Chondrocyte (in vitro differentiated cells): ENCODE measurements around the gene PKP2. TPM values are rescaled to one million over a fixed set of nuclear protein-coding genes. Genes with fewer than 3 reads are reported as not detected.

Experiments used
- DNase-seq: peaks from one replicate; pipeline ENCODE4 v3.0.0; 2021; ENCODE audit warnings: mixed read lengths, low spot score
- H3K27ac Mint-ChIP-seq: one replicate; pipeline ENCODE4 v1.8.0; 2021; ENCODE audit warnings: mild to moderate bottlenecking, moderate library complexity, mixed read lengths; ENCODE audit not compliant: unreplicated experiment
- H3K27me3 Mint-ChIP-seq: 2 replicates; pipeline ENCODE4 v1.8.0; 2021; ENCODE audit warnings: low read depth, mixed read lengths
- H3K36me3 Mint-ChIP-seq: 2 replicates; pipeline ENCODE4 v1.8.0; 2021; ENCODE audit warnings: low read depth, mixed read lengths
- H3K4me1 Mint-ChIP-seq: 2 replicates; pipeline ENCODE4 v1.8.0; 2021; ENCODE audit warnings: low read depth, mild to moderate bottlenecking, mixed read lengths
- H3K4me3 Mint-ChIP-seq: one replicate; pipeline ENCODE4 v1.8.0; 2021; ENCODE audit warnings: mild to moderate bottlenecking, moderate library complexity, mixed read lengths; ENCODE audit not compliant: unreplicated experiment
- H3K9me3 Mint-ChIP-seq: 2 replicates; pipeline ENCODE4 v1.8.0; 2021; ENCODE audit warnings: low read depth, mixed read lengths
- CTCF ChIP-seq: fragments of 200-600 bp; sonication (generic); IDR thresholded peaks from 2 replicates; pipeline ENCODE4 v1.5.0; 2021; ENCODE audit warnings: antibody characterized with exemption, mild to moderate bottlenecking, moderate library complexity
- total RNA-seq: library from RNA; stranded (reverse); gene quantifications from 3 replicates; pipeline ENCODE4 v1.2.1, GENCODE V29; 2021

The PKP2 gene
- total RNA-seq, 1 donor from 2014 or later: 5.8 TPM

DNA sequence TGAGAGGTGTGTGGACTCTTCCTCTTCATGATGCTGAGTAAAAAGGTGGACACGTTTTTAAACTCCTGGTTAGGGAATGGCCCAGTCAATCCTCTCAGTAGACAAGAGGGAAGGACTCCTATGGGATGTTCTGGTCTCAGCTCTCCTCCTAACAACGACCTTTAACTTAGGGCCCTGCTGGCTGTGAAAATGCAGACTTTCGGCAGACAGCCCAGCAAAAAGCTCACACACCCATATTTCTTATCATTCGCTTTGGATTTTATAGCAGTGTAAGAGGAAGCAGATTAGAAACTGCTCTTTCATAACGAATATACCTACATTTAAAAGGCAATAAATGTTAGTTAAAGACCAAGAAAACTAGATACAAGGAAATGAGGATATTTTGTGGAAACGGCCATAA lies 122.9 kb downstream of the PKP2 start:
- Mint-ChIP-seq H3K27me3 (peaks cover 24% of the 10 kb centered on the region), H3K4me1 (no peaks in the 10 kb centered on the region), H3K4me3 (no peak overlapping the region), H3K27ac (no peak overlapping the region), H3K36me3 (no peaks in the 10 kb centered on the region), H3K9me3 (no peaks in the 10 kb centered on the region)
- no peak for DNase-seq
- no peak for TF ChIP-seq CTCF

- DNase-seq: no peak
- no peaks in the 10 kb centered on the region for H3K9me3 Mint-ChIP-seq
- no peak overlapping the region for H3K27ac Mint-ChIP-seq
- no peaks in the 10 kb centered on the region for H3K36me3 Mint-ChIP-seq
- H3K4me3 Mint-ChIP-seq: no peak overlapping the region
- peaks cover 28% of the 10 kb centered on the region for H3K27me3 Mint-ChIP-seq
- H3K4me1 Mint-ChIP-seq: no peaks in the 10 kb centered on the region
- no peak for TF ChIP-seq CTCF
Observed at GRCh38 chr12:32770141-32770540, 126.4 kb downstream of the PKP2 start.

GRCh38 chr12:32768518-32768917 lies 128.1 kb downstream of the PKP2 start:
- TF ChIP-seq CTCF: no peak
- no peaks in the 10 kb centered on the region for H3K36me3 Mint-ChIP-seq
- H3K4me1 Mint-ChIP-seq: no peaks in the 10 kb centered on the region
- no peak for DNase-seq
- H3K9me3 Mint-ChIP-seq: no peaks in the 10 kb centered on the region
- no peak overlapping the region for H3K4me3 Mint-ChIP-seq
- H3K27me3 Mint-ChIP-seq: peaks cover 25% of the 10 kb centered on the region
- no peak overlapping the region for H3K27ac Mint-ChIP-seq

DNA sequence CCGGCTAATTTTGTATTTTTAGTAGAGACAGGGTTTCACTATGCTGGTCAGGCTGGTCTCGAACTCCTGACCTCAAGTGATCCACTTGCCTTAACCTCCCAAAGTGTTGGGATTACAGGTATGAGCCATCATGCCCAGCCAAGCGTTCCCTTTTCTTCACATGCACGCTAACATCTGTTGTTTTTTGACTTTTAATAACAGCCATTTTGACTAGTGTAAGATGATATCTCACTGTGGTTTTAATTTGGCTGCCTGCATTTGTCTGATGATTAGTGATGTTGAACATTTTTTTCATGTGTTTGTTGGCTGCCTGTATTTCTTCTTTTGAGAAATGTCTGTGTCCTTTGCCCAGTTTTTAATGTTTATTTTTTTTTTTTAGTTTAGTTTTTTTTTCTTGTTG lies 130.7 kb downstream of the PKP2 start:
- H3K9me3 Mint-ChIP-seq: no peaks in the 10 kb centered on the region
- no peak for DNase-seq
- H3K36me3 Mint-ChIP-seq: no peaks in the 10 kb centered on the region
- no peak overlapping the region for H3K27ac Mint-ChIP-seq
- H3K4me3 Mint-ChIP-seq: no peak overlapping the region
- H3K27me3 Mint-ChIP-seq: peaks cover 32% of the 10 kb centered on the region
- H3K4me1 Mint-ChIP-seq: no peaks in the 10 kb centered on the region
- no peak for TF ChIP-seq CTCF

- H3K27ac Mint-ChIP-seq: no peak overlapping the region
- TF ChIP-seq CTCF: no peak
- peaks cover 22% of the 10 kb centered on the region for H3K27me3 Mint-ChIP-seq
- peaks cover 2% of the 10 kb centered on the region for H3K4me1 Mint-ChIP-seq
- DNase-seq: no peak
- no peaks in the 10 kb centered on the region for H3K36me3 Mint-ChIP-seq
- H3K4me3 Mint-ChIP-seq: no peak overlapping the region
- H3K9me3 Mint-ChIP-seq: no peaks in the 10 kb centered on the region
Observed at GRCh38 chr12:32761716-32762115, 134.9 kb downstream of the PKP2 start.
